GM18505 (cell line): ENCODE data around the gene DNAJC16.
"Not testable (repeated sequence)": the region's sequence is repeated elsewhere in the genome, so short reads cannot be mapped to it uniquely, and the experiment has no call there.

Source experiments
- ATAC-seq: cut with Tn5 transposase; IDR thresholded peaks from one replicate; pipeline ENCODE4 v1.9.1; 2021; ENCODE audit not compliant: unreplicated experiment
- POLR2A ChIP-seq: IDR thresholded peaks from 4 replicates; pipeline ENCODE4 v1.6.1; 2011; ENCODE audit warnings: borderline replicate concordance; ENCODE audit not compliant: insufficient read depth, insufficient read length; ENCODE audit errors: extremely low read depth

Gene DNAJC16

DNA sequence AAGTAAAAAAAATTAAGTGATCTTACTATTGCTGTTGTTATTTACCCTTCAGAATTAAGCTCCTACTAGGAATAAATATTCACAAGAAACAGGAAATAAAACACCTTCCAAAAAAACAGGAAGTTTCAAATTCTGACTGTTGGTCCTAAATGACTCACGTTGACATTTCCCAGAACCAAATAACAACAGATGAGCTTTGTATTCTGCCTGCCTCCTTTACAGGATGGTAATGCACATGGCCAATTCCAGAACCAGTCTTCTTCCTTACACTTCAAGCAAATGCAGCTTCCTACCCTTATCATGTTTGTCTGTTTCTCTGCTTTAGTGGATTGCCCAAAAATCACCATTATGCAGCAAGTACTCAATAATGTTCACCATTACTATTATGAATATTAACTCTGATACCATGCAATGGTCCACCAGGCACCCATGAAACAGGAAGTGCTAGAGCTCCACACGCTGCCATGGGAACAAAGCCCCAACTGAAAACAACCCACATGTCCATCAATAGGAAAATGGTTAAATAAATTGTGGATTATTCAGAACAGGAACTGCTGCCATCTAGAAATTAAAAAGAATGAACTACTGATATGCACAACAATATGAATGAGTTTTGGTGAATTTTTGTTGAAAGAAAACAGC lies 11.5 kb upstream of the DNAJC16 start:
- ATAC-seq: no peak
- no peak for TF ChIP-seq POLR2A

DNA sequence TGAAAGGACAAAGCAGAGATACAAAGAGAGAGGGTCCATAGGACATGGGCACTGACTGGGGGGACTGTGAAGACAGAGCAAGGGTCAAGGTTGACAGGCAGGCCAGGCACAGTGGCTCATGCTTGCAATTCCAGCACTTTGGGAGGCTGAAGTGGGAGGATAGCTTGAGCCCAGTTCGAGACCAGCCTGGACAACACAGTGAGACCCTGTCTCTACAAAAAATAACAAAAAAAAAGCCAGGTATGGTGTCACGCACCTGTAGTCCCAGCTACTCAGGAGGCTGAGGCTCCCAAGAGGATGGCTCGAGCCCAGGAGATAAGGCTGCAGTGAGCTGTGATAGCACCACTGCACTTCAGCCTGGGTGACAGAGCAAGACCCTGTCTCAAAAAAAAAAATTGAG lies 7.0 kb upstream of the DNAJC16 start:
- no peak for ATAC-seq
- no peak for TF ChIP-seq POLR2A

DNA sequence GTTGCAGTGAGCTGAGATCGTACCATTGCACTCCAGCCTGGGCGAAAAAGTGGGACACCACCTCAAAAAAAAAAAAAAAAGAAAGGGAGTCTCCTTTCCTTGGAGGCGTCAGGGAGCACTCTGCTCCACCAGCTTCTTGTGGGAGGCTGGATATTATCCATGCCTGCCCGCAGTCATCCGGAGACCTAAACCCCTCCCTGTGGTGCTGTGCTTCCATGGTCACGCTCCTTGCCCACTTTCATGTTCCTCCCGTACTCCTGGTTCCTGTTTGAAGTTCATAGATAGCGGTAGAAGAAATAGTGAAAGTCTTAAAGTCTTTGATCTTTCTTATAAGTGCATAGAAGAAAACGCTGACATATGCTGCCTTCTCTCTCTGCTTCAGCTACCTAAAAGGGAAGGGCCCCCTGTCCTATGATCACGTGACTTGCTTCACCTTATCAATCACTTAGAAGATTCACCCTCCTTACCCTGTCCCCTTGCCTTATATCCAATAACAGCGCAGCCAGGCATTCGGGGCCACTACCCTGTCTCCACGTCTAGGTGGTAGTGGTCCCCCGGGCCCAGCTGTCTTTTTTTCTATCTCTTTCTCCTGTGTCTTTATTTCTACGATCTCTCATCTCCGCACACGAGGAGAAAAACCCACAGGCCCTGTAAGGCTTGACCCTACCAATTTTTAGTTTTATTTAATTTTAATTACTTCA lies 5.3 kb upstream of the DNAJC16 start:
- ATAC-seq: not testable (repeated sequence)

DNA sequence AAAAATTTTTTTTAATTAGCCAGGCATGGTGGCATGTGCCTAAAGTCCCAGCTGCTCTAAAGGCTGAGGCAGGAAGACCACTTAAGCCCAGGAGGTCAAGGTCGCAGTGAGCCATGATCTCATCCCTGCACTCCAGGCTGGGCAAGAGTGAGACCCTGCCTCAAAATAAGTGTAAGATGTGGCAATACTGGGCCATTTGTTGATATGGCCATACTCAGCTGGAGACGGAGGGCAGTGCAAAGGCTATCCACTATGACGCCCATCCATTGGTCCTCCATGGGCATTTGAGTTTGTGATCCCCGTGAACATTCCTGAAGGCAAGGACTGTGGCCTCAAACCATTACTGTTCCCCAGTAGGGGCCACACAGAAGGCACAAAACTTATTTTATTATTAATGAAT lies 4.1 kb upstream of the DNAJC16 start:
- ATAC-seq: no peak
- TF ChIP-seq POLR2A: no peak

DNA sequence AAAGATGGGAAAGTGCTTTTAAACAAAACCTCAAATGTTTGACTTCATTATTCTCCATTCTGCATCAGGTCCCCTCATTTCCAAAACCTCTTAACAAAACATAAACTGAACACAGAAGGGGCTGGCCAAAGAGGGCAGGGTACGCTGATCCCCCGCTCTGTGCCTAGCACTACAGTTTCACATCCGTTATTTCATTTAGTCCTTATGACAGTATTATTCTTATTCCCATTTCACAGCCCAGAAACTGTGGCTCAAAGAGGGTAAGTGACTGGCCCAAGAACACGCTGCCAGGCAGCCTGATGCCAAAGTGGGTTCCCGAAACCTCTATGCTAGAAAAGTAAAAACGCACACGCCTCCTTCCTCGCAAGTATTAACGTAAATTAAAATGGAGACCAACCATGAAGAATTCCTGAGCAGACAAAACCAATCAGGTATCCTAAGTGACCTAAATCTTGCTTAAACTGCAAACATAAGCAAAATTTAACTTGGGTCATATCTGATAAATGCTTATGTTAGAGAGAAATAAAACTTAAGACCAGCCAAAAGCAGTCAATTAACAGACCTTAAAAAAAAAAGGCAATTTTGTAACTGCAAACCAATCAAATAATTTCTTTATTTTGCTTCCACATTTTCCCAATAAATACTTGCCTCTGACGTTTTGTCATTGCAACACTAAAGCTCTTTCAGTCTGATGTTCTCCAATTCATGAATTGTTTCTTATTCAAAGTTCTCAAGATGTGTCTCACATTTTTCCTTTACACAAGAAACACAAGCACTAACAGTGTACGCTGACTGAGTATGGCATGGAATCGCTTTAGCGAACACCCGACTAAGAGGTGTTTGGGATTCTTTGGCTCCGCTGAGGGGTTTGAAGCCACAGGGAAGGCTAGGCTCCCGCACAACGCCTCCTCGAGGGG lies 3.3 kb upstream of the DNAJC16 start:
- TF ChIP-seq POLR2A: no peak
- no peak for ATAC-seq

DNA sequence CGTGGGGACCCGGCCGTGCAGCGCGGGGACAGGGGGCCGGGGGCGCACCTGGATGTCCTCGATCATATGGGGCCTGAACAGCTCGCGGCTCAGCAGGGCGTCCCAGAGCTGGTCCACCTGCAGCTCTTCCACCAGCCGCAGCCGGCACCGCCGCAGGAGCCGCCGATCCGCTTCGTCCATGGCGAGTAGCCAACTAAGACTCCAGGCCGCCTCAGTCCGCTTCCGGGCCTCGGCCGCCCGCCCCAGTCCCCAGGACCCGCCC lies 2.7 kb upstream of the DNAJC16 start, which contains the start of gene CASP9:
Gene CASP9 (minus strand): TSS at position 195 of the 262 bp plus-strand sequence. CDS start 15 bp downstream, at position 180.
- ATAC-seq: no peak
- peak; percentile 78 for TF ChIP-seq POLR2A

DNA sequence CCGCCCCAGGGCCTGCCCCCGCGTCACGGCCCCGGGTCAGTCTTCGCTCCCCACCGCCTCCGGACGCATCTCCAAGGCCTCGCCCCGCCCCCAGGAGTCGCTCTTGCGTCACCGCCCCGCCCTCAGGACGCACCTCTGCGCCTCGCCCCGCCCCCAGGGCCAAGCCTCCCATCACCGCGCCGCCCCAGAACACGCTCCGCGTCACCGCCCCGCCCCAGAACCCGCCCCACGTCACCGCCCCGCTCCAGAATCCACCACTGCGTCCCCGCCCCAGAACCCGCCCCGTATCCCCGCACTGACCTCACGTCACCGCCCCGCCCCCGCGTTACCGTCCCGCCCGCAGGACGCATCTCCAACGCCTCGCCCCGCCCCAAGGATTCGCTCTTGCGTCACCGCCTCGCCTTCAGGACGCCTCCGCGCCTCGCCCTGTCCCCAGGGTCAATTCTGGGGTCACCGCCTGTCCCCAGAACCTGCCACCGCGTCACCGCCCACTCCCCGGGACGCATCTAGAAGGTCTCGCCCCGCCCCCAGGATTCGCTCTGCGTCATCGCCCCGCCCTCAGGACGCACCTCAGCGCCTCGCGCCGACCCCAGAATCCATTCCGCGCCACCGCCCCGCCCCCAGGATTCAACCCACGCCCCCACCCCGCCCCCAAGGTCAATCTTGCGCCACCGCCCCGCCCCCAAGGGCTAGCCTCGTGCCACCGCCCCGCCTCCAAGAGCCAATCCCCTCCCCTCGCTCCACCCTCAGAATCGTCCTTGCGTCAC lies 2.2 kb upstream of the DNAJC16 start:
- ATAC-seq: peak; percentile 42
- TF ChIP-seq POLR2A: no peak

DNA sequence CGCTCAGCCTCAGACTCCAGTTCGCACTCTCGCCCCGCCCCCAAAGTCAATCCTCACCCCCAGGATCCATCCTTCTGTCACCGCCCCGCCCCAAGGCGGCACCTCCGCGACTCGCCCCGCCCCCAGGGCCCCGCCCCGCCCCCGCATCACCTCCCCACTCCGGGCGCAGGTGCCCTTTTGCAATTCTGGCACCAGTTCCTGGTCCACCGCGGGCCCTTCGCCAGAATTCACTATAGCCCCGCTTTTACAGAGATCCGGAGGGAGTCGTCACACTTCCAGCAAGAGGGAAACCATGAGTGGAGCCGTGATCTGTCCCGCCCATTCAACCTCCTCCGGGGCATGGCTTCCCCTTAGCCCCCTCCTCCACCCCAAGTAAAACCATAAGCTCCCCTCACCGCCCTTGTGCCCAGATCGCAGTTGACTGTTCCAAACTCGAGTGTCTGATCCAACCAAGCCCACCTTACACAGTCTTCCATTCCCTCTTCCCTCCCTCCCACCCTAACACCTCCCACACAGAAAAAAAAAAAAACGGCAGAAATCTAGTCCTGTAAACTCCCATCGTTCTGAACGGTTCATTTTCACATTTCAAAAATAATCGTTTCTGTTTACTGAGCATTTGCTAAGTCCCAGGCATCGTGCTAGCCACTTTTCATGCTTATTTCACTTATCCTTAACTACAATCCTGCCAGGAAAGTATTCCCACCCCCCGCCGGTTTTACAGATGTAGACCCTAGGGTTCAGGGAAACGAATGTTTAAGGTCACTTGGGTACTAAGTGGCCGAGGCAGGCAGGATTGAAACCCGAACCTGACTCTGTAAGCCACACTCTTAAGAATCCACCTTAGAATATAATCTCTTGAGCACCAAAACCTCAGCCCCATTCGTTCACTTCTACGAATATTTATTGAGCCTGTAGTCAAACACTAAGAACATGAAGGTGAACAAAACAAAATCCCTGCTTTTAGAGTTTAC lies 1.3 kb upstream of the DNAJC16 start:
- peak; percentile 42 for TF ChIP-seq POLR2A
- peak; percentile 43 for ATAC-seq

DNA sequence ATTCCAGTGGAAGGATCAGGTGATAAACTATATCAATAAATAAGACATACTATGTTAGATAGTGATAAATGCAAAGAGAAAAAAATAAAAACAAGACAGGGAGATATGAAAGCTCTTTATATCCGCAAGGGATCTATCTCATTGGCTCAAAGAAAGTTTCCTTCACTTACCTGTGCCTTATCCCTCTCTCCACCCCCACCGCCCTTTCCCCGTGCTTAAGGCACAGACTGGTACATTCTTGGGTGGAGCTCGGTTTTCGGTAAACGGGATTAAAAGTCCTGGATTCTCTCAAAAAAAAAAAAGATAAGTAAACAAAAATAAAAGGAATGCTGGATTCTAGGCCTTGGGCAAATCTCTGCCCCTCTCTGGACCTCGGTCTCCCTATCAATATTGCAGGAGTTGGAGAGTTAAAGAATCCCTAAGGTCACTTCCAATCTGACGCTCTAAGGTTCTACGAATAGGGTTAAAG lies 593 bp upstream of the DNAJC16 start:
- no peak for TF ChIP-seq POLR2A
- no peak for ATAC-seq

DNA sequence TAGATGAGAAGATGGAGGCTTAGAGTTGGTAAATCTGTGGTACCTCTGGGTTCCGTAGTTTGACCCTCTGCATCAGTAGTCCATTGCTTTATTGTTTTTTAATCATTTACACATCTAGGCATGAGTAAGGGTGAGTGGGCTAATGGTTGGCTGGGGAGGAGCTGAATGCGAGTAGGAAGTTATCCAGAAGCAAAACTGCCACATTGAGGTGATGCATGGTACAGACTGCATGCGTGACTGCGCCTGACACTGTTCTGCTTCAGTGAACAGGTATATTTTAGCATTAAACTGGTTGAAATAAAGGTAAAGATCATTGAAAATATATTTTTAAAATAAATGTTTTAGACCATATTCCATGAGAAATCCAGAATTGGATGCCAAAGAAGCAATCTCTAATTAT lies 4.4 kb downstream of the DNAJC16 start:
- no peak for TF ChIP-seq POLR2A

DNA sequence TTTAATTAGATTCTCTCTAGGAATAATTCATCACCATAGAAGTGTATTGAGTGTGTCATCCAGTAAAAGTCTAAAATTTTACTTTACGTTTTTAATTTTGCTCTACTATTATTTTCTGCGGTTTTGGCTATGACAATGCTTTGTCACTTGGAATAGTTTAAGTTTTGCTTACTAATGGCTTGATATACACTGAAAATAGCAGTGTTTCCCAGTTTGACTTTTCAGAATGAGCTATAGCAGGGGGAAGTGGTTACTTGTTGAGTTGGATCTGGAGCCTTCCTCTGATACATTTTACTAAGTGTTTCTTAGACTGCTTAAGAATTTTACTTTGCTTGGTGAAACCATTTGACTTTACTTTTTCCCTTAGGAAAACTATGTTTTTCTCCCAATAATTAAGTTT lies 5.0 kb downstream of the DNAJC16 start:
- TF ChIP-seq POLR2A: no peak

More for the DNA sequence above, 4.4 kb downstream of the DNAJC16 start:
- ATAC-seq: no peak

DNA sequence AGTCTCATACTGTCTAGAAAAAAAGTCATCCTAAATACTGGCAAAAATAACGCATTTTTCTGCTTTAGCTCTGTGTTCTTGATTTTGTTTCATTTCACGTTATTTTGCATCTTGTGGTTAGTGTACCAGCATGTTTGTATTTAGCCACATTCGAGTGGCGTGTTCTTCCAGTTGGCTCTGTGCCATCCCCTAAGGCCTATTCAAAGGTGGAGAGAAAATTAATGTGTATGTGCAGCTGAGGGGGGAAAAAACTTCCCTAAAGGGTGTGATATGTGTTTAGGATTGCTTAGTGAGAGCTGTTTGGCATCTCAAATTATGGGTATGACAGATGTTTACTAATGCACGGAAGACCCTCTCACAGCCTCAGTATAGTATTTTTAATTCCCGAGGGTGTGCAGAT lies 12.1 kb downstream of the DNAJC16 start:
- ATAC-seq: no peak
- TF ChIP-seq POLR2A: no peak

More for the DNA sequence above, 5.0 kb downstream of the DNAJC16 start:
- ATAC-seq: no peak

DNA sequence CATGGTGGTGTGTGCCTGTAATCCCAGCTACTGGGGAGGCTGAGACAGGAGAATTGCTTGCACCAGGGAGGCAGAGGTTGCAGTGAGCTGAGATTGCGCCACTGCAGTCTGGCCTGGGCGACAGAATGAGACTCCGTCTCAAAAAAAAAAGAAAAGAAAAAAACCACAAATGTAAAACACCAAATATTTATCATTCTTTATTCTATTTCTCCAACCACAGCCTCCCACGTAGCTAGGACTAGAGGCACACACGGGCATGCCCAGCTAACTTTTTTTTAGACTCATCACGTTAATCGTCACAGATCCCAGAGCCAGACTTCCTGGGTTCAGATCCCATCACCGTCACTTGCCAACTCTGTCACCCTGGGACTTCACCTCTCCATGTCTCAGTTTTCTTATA lies 13.5 kb downstream of the DNAJC16 start:
- TF ChIP-seq POLR2A: no peak
- no peak for ATAC-seq
